GM04504 (cell line): Measurements from ENCODE around the gene GNA14.
"Not testable (repeated sequence)": the region's sequence is repeated elsewhere in the genome, so short reads cannot be mapped to it uniquely, and the experiment has no call there.

Experiments used
- DNase-seq: peaks from one replicate; pipeline ENCODE4 v3.0.0-alpha.2; 2012; ENCODE audit warnings: low read depth

GNA14 gene

DNA sequence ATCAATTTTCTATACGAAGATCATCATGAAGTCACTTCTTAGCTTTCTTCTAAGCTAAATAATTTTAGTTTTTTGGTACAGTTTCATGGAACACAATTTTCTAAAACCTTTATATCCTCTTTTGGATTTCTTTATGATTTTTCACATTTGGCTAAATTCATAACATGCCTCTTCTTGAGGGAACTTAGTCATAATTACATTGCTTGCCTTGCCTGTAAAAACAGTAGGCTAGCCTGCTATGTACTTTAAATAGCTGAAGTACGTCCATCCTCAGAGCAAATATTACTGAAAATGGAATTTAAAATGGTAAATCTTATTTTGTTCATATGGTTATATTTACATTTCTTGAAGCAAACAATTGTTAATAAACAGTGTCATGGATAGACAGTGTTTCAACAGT lies 245.8 kb downstream of the GNA14 start:
- DNase-seq = no peak

DNA sequence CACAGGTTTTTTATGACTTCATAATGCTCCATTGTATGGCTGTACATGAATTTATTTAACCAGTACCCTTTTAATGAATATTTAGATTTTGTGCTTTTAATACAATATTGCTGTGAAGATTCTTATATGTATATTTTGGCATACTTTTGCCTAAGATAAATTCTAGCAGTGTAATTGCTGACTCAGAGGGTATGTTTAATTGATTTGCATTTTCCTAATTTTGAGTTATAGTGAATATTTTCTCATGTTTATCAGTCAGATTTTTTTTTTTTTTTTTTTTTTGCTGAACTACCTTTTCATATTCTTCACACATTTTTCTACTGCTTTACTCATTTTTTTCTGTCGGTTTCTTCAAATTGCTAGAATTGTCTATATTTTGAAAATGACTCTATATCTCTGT lies 248.2 kb downstream of the GNA14 start:
- DNase-seq = no peak

DNA sequence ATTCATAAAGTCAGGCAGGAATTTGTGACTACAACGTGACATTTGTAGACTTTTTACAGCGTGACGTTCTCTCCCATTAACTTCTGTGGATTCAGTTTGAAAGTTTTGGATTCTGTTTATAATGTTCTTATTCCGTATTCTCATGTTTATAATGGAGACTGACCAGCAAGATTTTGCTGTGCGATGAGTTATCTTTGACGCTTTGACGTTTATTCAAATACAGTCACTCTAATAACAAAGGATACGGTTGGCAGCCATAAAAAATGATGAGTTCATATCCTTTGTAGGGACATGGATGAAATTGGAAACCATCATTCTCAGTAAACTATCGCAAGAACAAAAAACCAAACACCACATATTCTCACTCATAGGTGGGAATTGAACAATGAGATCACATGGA lies 249.5 kb downstream of the GNA14 start:
- DNase-seq = not testable (repeated sequence)

- DNase-seq = no peak
Observed at GRCh38 chr9:77392328-77392727, 255.8 kb downstream of the GNA14 start.

- DNase-seq = no peak
Observed at GRCh38 chr9:77391834-77392233, 256.3 kb downstream of the GNA14 start.

- peak; percentile 50 for DNase-seq
Observed at GRCh38 chr9:77386187-77386586, 261.9 kb downstream of the GNA14 start.

GRCh38 chr9:77384406-77384805 lies 263.7 kb downstream of the GNA14 start:
- DNase-seq = no peak

- DNase-seq = peak; percentile 3
Observed at GRCh38 chr9:77375956-77376532, 272.1 kb downstream of the GNA14 start.

- no peak for DNase-seq
Observed at GRCh38 chr9:77374266-77374665, 273.9 kb downstream of the GNA14 start.
